HCT116 (cell line): Measurements from ENCODE around the gene MRPL49. TPM values are rescaled to one million over a fixed set of nuclear protein-coding genes. Genes with fewer than 3 reads are reported as not detected.
A peak's percentile ranks its signal among the peaks of the same experiment; 100 is the strongest.

Source experiments
- ATAC-seq: fragments of 200-7000 bp; cut with Tn5 transposase; 2 replicates; pipeline ENCODE4 v1.9.1; 2020; ENCODE audit warnings: mild to moderate bottlenecking, moderate library complexity
- BruUV-seq: library from RNA; stranded (reverse); fragments of 400-500 nt; replicated peaks from 2 replicates; lab custom pipeline; 2021; lab: Mats Ljungman, UMichigan
- CTCF ChIA-PET: fragments of 300-600 bp; sonication (Branson Sonifier 250); formaldehyde crosslinking; loops from one replicate; lab custom pipeline; 2021; ENCODE audit warnings: antibody characterized with exemption; lab: Charles Lee
- POLR2A ChIA-PET: fragments of 300-600, 350-600 bp; sonication (Branson Sonifier 250); formaldehyde crosslinking; loops from one replicate; lab custom pipeline; 2021; ENCODE audit warnings: antibody characterized with exemption; lab: Charles Lee
- RAD21 ChIA-PET, 2 experiments: fragments of 300-600 bp; sonication (Branson Sonifier 250); formaldehyde crosslinking; loops; one replicate each; lab custom pipeline; 2023; ENCODE audit warnings: low total read pairs in 2 of 2; ENCODE audit not compliant: uncharacterized antibody in 2 of 2, unreplicated experiment in 2 of 2, low non-redundant PET in 1 of 2; lab: Charles Lee
- DNase-seq: peaks from one replicate; pipeline ENCODE4 v3.0.0-alpha.2; 2010; ENCODE audit warnings: low read depth, low spot score
- H2AFZ ChIP-seq: fragments of 200-600 bp; shearing (Covaris generic), sonication (generic); 2 replicates; pipeline ENCODE4 v1.6.1; 2017; ENCODE audit warnings: low read depth, mixed run types, mixed read lengths, antibody characterized with exemption, low read length; ENCODE audit not compliant: poor library complexity, severe bottlenecking
- H3K27ac ChIP-seq: 2 replicates; pipeline ENCODE4 v1.5.1; 2012; ENCODE audit warnings: low read depth, low read length
- H3K27me3 ChIP-seq: fragments of 200-600 bp; sonication (generic); 2 replicates; pipeline ENCODE4 v1.6.1; 2016; ENCODE audit warnings: mixed run types, low read length, mixed read lengths; ENCODE audit not compliant: insufficient read depth
- H3K36me3 ChIP-seq, 2 experiments: fragments of 200-500 bp in 1 of 2; fragments of 200-600 bp in 1 of 2; sonication (Bioruptor generic) in 1 of 2; sonication (generic) in 1 of 2; 2 replicates each; pipeline versions ENCODE4 v1.5.1 to v1.6.1; 2014 to 2016; ENCODE audit warnings: low read length in 2 of 2, inconsistent platforms in 1 of 2, mixed read lengths in 1 of 2, mixed run types in 1 of 2; ENCODE audit not compliant: insufficient read depth in 2 of 2, control insufficient read depth in 1 of 2
- H3K4me1 ChIP-seq, 2 experiments: fragments of 200-600 bp in 1 of 2; sonication (generic) in 1 of 2; 2 replicates each; pipeline versions ENCODE4 v1.5.1 to v1.6.1; 2012 to 2017; ENCODE audit warnings: low read length in 2 of 2, inconsistent platforms in 1 of 2, mild to moderate bottlenecking in 1 of 2, mixed read lengths in 1 of 2, mixed run types in 1 of 2, moderate library complexity in 1 of 2; ENCODE audit not compliant: insufficient read depth in 2 of 2, control insufficient read depth in 1 of 2
- H3K4me2 ChIP-seq: fragments of 200-600 bp; sonication (generic); 2 replicates; pipeline ENCODE4 v1.6.1; 2017; ENCODE audit warnings: mixed run types, low read length, mixed read lengths
- H3K4me3 ChIP-seq, 2 experiments: fragments of 200-600 bp in 1 of 2; sonication (generic) in 1 of 2; replicated peaks in 1 of 2; 2 replicates each; pipeline ENCODE4 v1.5.1; 2011 to 2016; ENCODE audit warnings: low read length in 2 of 2, control low read depth in 1 of 2, low read depth in 1 of 2, mild to moderate bottlenecking in 1 of 2, mixed read lengths in 1 of 2, mixed run types in 1 of 2
- H3K79me2 ChIP-seq: fragments of 200-600 bp; sonication (generic); 2 replicates; pipeline ENCODE4 v1.6.1; 2017; ENCODE audit warnings: mild to moderate bottlenecking, mixed run types, low read length, moderate library complexity, mixed read lengths; ENCODE audit not compliant: insufficient read depth
- H3K9ac ChIP-seq: fragments of 200-600 bp; sonication (generic); 2 replicates; pipeline ENCODE4 v1.6.1; 2016; ENCODE audit warnings: low read length, mixed read lengths
- H3K9me2 ChIP-seq: fragments of 200-600 bp; sonication (generic), shearing (Covaris generic); 2 replicates; pipeline ENCODE4 v1.6.1; 2017; ENCODE audit warnings: mixed run types, mild to moderate bottlenecking, moderate library complexity; ENCODE audit not compliant: insufficient read depth
- H3K9me3 ChIP-seq, 2 experiments: fragments of 200-500 bp in 1 of 2; fragments of 200-600 bp in 1 of 2; sonication (Bioruptor generic) in 1 of 2; sonication (generic) in 1 of 2; 2 replicates each; pipeline ENCODE4 v1.6.1; 2014 to 2017; ENCODE audit warnings: low read length in 2 of 2, mixed read lengths in 2 of 2, inconsistent platforms in 1 of 2, low read depth in 1 of 2, mild to moderate bottlenecking in 1 of 2, mixed run types in 1 of 2, moderate library complexity in 1 of 2; ENCODE audit not compliant: control insufficient read depth in 1 of 2, insufficient read depth in 1 of 2
- H4K20me1 ChIP-seq: fragments of 200-600 bp; sonication (generic), shearing (Covaris generic); 2 replicates; pipeline ENCODE4 v1.6.1; 2017; ENCODE audit warnings: mixed run types, mild to moderate bottlenecking, moderate library complexity; ENCODE audit not compliant: insufficient read depth
- POLR2A ChIP-seq: IDR thresholded peaks from 2 replicates; pipeline ENCODE4 v1.7.0; 2011; ENCODE audit warnings: borderline replicate concordance; ENCODE audit not compliant: insufficient read depth, insufficient read length; ENCODE audit errors: extremely low read depth
- POLR2AphosphoS5 ChIP-seq: IDR thresholded peaks from 2 replicates; pipeline ENCODE4 v1.6.1; 2011; ENCODE audit warnings: mild to moderate bottlenecking, low read depth, low read length, moderate library complexity
- SP1 ChIP-seq: IDR thresholded peaks from 2 replicates; pipeline ENCODE4 v1.6.1; 2012; ENCODE audit warnings: low read depth
- TCF7L2 ChIP-seq: IDR thresholded peaks from 2 replicates; pipeline ENCODE4 v1.7.0; 2011; ENCODE audit warnings: borderline replicate concordance, inconsistent platforms; ENCODE audit not compliant: insufficient read depth, insufficient read length; ENCODE audit errors: extremely low read depth
- ZBTB33 ChIP-seq: IDR thresholded peaks from 2 replicates; pipeline ENCODE4 v1.6.1; 2011; ENCODE audit warnings: mild to moderate bottlenecking, low read length, moderate library complexity; ENCODE audit not compliant: insufficient replicate concordance; ENCODE audit errors: extremely low read depth
- intact Hi-C: fragments of 100-400 bp; cut with micrococcal nuclease; formaldehyde crosslinking; loops from 2 replicates; pipeline ENCODE4 v1.10.0; 2022
- total RNA-seq: library from RNA; stranded (reverse); gene quantifications from one replicate; pipeline ENCODE4 v1.2.1, GENCODE V29; 2021; ENCODE audit not compliant: unreplicated experiment

The MRPL49 gene
- total RNA-seq, 1 experiment from 2014 or later: 77.5 TPM

DNA sequence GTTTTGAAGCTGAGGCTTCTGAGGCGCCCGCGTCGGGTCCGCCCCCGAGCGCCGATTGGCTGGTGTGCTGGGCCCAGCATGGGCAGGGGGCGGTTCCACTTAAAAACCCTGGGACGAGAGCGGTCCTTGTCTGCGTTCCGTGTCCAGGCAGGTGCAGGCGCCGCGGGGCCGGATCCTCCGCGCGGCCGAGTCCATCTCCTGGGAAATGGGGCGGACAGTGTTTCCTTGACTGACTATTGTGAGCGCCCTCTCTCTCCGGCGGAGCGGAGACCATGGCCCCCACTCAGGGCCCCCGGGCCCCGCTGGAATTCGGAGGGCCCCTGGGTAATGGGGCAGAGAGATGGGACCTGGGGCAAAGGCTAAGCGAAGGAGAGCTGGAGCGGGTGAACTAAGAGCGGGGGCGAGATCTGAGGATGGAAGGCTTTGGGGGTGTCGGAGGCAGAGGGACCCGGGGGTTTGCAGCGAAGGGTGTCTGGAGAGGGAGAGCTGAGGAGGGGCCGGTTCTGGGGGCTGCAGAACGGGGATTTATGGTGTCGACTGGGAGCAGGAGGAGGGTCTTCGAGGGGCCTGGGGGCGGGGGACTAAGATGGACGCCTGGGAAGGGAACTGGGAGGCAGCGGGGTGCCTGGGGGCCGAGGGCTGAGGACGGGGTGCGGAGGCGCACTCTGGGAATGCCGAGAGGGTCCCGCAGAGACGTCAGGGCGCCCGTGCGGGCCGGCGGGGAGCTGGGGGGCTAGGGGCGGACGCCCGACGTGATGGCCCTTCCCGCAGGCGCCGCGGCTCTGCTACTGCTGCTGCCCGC lies 10.2 kb upstream of the MRPL49 start, which contains the start of gene TM7SF2:
TSS of gene TM7SF2 (plus strand) at position 129 of the 802 bp plus-strand sequence. CDS start at position 273, 144 bp downstream.
- Histone ChIP-seq H3K27ac (peak within 1 kb of the TSS; percentile 82), H3K4me2 (peak within 1 kb of the TSS; percentile 92), H4K20me1 (no peaks in the 10 kb centered on the region), H3K27me3 (no peaks in the 10 kb centered on the region), H3K9me2 (no peaks in the 10 kb centered on the region), H3K4me1 (peaks cover 22 to 50% of the 10 kb centered on the region in 2 experiments), H3K9ac (peak within 1 kb of the TSS; percentile 68), H3K36me3 (0 out of 4 replicates have a peak, but pooled peaks cover 0 to 10% of the 10 kb centered on the region in 2 experiments), H3K4me3 (peak within 1 kb of the TSS; percentile 66 to 76), H2AFZ (no peak within 1 kb of the TSS), H3K79me2 (peaks cover 16% of the 10 kb centered on the region), H3K9me3 (no peaks in the 10 kb centered on the region)
- ChIA-PET POLR2A (interaction anchor here (0.6 to 3.7 kb wide), 17 partner anchors 9 to 396 kb away, joined by 3 to 21 read pairs (median 5); partner anchors contain the start of genes ARL2, CAPN1, FAU and MRPL49), RAD21 (interaction anchor here (0.7 to 0.9 kb wide), 2 partner anchors 11 to 204 kb away, joined by 3 to 5 read pairs; partner anchors contain the start of gene MRPL49 (in 1 of the 2)), CTCF (interaction anchor here (0.6 to 3.2 kb wide), 17 partner anchors 10 to 333 kb away, joined by 3 to 20 read pairs (median 4); partner anchors contain the start of genes ARL2, CAPN1, CDC42BPG and FAU)
- TF ChIP-seq TCF7L2 (peak; percentile 40), SP1 (no peak), POLR2AphosphoS5 (peak; percentile 99), POLR2A (peak; percentile 99), ZBTB33 (peak; percentile 43)
- DNase-seq (peak; percentile 89), ATAC-seq (peak; percentile 81)
- intact Hi-C loops: loop anchor here (2.0 to 10.0 kb wide), 3 partner anchors 70 to 265 kb away; partner anchors contain the start of genes ATG2A and CAPN1
- no TSS peak for BruUV-seq
